8988T (cell line): ENCODE measurements around the gene BATF.

Experiments used
- DNase-seq: peaks from one replicate; pipeline ENCODE4 v3.0.0; 2011

Gene BATF

GRCh38 chr14:75504411-75504810 is 17.9 kb upstream of the BATF start:
- DNase-seq: no peak

DNA sequence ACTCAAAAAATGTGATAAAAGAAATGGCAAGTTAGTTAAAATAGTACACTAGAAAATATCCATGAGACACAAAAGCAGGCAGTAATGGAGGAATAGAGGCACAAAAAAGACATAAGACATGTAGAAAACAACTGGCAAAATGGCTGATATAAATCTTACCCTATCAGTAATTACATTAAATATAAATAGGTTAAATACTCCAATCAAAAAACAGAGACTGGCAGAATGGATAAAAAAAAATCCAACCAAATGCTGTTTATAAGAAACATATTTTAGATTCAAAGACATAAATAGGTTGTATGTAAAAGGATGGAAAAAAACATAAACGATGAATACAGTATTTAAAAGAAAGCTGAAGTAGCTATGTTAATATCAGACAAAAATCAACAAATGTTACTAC is 15.3 kb upstream of the BATF start:
- DNase-seq: no peak

GRCh38 chr14:75510547-75510946 is 11.7 kb upstream of the BATF start:
- DNase-seq: no peak

DNA sequence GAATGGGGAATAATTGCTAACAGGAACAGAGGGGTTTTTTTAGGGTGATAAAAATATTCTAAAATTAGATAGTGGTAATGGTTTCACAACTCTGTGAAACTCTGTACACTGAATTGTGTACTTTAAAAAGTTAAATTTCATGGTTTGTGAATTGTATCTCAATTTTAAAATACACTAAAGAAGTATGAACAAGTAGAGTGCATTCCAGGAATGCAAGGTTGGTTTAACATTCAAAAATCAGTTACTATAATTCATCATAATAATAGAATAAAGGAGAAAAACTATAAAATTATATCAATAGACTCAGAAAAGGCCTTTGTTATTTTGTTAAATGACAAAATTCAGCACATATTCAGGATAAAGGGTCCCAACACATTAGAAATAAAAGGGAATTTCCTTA is 11.1 kb upstream of the BATF start:
- no peak for DNase-seq

GRCh38 chr14:75513911-75514672 is 8.2 kb upstream of the BATF start:
- no peak for DNase-seq

DNA sequence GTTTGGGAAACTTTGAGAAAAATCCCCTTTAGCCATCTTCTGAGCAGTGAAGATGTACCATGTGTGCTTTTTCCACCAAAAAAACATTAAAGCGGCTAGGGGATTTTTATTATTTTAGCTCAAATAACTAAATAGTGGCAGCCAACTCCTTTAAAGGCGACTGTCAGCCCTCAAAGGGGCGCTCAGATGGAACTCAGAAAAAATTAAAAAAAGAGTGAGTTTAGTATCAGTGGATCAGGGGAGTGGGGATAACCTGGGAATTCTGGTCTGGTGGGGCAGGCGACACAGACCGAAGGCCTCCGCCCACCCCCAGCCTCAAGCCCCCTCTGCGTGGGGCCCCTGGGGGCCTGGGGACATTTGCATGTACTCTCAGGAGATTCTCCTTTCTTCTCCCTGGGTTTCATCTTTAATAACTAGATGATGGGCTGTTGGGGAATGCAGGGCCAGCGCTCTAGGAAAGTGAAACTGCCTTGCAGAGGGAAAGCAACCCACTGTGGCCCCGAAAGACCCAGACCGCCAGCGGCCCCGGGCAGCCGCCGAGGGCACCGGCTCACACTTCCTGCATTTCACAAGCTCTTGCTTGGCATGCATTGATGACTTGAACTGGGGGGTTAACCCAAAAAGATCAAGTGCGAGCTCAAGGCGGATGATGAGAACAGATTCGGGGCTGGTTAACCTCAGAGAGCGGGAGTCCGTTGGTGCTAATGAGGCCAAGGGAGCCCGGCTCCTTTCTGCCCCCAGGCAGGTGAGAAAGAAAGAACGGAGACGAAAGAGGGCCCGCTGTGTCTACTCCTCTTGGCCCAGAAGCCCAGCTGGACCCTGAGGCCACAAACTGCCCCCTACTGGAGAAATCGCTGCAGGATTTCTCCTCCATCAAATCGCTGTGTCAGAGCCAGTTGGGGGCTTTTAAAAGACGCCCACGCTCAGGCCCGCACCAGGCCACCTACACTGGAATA is 7.3 kb upstream of the BATF start:
- DNase-seq: no peak

DNA sequence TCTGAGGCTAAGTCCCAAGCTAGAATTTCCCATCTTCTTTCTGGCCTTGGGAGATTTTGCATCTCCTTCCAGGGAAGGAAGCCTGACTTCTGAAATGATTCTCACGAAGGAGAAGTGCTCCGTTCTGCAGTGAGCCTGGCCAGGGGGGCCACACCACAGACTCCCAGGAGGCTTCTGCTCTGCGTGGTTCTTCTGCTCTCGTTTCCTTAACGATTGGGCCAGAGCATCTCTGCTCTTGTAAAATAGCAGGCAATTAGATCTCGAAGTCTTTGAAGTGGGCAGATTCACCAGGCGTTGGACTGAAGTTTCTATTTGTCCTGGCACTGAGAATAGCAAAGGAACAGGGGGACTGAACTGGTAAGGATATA is 6.7 kb upstream of the BATF start:
- no peak for DNase-seq

DNA sequence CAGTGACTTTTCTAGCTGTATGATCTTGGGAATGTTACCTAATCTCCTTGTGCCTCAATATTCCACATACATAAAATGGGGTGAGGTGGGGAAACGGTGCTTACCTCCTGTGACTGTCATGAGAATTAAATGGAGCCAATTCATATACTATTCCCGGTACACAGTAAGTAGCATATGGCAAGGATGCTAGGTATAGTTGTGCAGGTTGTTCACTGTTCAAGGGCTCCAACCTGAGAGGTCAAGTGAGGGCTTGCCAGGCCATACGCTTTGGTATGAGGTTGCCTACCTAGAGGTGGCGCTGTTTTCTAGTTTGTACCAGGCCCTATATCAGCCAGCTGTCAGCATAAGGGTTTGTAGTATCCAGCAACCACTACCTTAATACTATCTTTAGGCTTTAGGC is 3.6 kb upstream of the BATF start:
- no peak for DNase-seq

DNA sequence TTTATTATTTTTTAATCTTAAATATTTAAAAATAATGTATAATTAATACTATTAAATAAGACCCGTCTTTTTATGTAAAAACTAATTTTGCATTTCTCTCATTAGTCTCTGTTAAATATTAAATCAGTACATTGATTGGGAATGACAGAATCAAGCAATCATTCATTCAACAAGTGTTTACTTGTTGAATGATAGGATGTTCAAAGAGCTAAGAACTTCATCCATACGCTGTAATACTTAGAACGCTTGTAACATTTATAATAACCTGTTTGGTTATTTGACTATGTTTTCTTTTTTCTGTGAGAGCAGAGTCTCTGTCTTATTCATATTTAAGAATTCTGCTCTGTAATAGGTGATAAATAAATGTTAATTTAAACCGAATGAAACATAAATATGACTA is 2.9 kb upstream of the BATF start:
- no peak for DNase-seq

DNA sequence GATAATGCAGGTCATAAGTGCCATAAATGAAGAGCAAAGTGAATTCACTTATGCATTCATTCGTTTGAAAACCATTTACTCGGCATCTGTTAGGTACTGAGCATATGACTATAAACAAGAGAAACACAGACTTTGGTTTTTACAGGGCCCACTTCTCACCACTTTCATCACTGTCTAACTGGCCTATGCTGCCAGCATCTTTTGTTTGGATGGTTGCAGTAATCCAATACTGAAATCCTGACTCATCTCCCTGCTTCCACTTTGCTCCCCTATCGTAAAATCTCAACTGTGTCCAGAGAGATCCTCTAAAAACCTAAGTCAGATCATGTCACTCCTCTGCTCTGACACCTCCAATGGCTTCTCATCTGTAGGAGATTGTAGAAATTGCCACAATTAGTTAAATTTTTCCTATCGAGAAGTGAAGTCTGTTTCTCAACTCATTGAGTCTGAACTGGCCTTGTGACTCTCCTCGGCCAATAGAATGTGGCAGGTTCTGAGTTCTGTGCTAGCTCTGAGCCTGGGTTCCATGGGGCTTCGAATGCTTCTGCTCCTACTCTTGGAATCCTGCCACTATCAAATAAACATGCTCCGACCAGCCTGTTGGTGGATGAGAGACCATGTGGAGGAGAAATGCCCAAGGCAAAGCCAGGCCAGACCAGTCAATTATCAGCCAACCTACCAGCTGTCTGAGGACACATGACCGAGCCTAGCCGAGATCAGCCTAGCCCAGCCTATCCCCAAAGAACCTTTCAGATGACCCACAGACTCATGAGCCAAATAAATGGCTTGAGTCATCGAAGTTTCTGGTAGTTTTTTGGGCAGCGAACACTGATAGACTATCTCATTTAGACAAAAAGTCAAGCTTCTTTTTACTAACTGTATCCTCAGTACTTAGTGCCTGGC is 2.2 kb upstream of the BATF start:
- DNase-seq: no peak

DNA sequence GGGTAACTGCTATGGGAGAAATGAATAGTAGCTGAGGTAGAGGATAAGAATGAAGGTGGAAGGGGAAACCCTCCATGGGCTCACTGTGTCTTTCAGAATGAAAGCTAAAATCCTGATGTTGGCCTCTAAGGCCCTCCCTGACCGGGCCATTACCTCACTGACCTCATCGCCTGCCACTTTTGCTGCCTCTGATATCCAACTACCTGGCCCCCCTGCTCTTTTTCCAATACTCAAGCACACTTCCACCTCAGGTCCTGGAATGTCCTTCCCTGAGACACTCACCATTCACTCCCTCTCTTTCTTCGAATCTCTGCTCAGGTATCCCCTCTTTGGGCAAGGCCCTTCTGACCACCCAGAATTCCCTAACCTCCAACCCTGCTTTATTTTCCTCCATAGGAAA is 1.4 kb upstream of the BATF start:
- no peak for DNase-seq

DNA sequence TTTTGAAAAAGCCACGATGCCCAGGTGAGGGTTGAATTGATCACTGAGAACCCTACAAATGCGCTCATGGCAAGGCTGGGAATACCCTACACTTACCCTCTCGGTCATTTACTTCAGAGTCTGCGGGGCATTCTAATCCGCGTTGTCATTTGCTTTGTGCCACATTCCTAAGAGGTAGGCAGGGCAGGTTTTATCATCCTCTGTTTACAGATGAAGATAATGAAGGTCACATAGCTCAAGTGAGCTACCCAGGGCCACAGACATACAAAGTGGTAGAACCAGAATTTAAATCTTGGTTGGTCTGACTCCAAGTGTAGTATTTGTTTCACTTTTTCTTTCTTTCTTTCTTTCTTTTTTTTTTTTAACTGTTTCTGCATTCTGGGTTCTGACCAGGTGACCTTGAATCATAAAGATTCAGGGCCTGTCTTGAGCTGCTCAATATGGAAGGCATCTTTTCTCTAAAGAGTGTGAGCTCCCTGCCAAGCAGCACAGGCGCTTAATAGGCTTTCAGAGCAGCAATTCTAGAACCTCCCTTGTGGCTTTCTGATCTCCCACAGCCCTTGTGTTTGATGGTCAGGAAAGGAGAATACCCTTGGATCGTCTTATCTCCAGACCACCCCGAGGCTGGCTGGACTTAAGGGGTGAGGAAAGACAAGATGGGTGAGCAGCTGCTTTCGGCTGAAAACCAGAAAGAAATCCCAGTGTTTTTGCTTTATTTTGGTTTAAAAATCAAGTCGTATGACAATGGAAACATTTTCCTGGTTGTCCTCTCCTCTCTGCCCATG is 662 bp upstream of the BATF start:
- no peak for DNase-seq

DNA sequence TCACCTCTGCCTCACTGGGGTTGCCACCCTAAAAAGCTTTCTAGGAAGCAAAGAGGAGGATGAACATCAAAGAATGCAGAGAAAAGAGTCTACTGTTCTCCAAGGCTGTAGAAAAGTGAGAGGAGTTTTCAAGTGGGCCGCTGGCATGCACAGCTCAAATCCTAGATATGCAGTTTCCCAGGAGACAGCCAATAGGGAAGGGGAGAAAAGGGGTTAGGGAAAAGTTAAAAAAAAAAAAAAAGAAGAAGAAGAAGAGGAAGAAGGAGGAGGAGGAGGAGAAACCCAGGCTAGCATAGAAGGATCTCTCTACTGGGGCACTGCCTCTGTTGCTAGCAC is 682 bp downstream of the BATF start:
- DNase-seq: no peak

GRCh38 chr14:75523771-75524171 is 1.5 kb downstream of the BATF start:
- DNase-seq: no peak

DNA sequence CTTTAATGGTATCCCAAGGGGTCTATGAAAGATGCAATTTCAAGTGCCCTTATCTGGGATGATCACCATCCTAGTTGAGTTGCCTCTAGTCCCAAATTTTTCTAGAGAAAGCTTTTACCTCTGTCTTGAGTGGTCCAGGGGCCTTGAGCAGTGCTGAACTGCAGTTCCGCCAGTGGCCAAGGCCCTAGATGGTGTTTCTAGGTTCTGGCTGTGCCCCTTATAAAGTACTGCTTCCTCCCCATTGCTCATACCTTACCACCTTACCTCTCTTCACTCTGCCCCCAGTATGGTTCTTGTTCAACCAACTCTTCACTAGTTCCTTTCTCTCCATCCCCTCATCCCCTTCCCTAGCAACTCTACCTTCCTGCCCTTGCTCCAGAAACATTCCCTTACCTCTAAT is 3.7 kb downstream of the BATF start:
- DNase-seq: no peak

DNA sequence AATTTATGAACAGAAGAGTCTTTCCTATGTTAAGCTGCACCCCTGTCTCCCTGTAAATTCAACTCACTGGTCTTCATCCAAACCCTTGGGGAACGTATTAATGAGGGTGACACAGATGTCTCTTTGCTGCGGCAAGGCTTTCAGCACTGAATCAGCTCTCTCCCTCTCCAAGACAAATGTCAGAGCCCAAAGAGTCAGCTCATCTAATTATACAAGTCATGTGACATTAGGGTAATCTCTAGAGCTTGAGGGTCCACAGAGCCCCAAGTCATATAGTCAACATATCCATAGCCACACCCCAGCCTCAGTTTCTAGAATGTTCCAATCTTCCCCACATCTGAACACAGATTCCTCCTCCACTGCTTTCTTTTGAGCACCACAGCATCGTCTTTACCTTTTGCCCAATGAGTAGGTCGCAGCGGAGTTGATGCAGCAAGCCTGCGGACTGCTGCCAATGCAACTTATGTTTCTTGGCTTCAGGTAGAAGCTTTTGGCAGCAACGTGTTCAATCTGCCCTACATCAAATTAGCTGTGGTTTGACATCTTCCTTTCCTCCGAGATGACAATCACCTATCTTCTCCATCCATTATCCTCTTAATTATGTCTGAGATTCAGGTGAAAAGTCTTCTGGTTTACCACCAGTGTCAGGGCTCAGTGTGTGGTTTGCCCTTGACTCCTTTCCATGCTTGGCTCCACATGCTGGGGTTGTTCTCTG is 5.3 kb downstream of the BATF start:
- no peak for DNase-seq

DNA sequence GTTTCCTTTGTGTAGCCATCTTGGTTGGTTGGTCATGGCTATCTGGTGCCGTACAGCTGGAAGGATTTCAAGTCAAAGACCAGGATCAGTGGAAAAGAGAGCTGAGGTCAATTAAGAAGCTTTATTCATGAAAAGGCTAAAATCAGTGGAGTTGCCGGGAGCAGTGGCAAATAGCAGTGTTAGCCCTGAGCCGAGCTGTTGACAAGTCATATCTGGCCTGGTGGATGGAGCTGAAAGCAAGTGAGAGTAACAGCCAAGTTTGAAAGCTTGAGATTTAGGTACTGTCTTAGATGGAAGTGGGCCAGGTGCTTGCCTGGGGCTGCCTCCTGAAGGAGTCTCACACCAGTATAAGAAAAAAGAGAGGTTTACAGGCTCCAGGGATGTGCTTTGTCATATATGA is 9.0 kb downstream of the BATF start:
- DNase-seq: no peak

DNA sequence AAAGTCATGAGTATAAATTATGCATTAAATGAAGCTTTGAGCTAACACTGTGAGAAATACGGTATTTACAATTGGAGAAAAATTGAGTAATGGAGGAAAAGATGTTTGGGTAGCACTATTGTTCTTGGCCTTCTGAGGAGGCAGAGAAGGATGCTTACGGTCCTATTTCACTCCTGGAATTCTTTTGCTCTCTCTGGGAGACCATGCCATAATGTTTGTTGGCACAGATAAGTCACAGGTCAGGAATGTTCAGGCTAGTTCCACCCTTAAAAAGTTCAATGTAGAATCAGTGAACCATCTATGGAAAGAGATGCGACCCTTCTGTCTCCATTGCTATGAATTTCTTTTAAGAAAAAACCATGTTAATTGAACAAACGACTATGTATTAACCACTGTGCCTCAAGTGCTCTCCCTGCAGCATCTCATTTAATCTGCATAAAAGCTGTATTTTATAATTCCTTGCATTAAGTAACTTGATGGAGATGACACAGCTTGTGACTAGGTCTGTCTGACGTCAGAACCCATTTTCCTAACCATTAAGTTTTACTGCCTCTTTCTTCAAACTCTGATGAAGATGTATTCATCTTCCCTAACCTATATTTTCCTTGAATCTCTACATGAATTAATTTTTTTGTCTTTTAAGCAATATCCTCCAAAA is 9.5 kb downstream of the BATF start:
- DNase-seq: no peak

GRCh38 chr14:75533791-75534555 is 11.7 kb downstream of the BATF start:
- DNase-seq: no peak

GRCh38 chr14:75535164-75535898 is 13.1 kb downstream of the BATF start:
- no peak for DNase-seq
